Epidermal melanocyte (primary cell): ENCODE data around the gene PNP.

Source experiments
- DNase-seq: peaks from one replicate; pipeline ENCODE4 v3.0.0; 2011; ENCODE audit warnings: low spot score; ENCODE audit not compliant: insufficient read length

The PNP gene

GRCh38 chr14:20454516-20455354 is 14.5 kb upstream of the PNP start, which contains the start of the genes APEX1 and OSGEP:
APEX1 (plus strand) TSS chr14:20455226; CDS start chr14:20455646, 420 bp downstream.
OSGEP (minus strand) TSS chr14:20454812; CDS start chr14:20454683, 129 bp downstream.
- peak; percentile 98 for DNase-seq

GRCh38 chr14:20455355-20456300 is 13.6 kb upstream of the PNP start:
- peak; percentile 78 for DNase-seq

DNA sequence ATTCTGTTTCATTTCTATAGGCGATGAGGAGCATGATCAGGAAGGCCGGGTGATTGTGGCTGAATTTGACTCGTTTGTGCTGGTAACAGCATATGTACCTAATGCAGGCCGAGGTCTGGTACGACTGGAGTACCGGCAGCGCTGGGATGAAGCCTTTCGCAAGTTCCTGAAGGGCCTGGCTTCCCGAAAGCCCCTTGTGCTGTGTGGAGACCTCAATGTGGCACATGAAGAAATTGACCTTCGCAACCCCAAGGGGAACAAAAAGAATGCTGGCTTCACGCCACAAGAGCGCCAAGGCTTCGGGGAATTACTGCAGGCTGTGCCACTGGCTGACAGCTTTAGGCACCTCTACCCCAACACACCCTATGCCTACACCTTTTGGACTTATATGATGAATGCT is 12.2 kb upstream of the PNP start:
- DNase-seq: no peak

DNA sequence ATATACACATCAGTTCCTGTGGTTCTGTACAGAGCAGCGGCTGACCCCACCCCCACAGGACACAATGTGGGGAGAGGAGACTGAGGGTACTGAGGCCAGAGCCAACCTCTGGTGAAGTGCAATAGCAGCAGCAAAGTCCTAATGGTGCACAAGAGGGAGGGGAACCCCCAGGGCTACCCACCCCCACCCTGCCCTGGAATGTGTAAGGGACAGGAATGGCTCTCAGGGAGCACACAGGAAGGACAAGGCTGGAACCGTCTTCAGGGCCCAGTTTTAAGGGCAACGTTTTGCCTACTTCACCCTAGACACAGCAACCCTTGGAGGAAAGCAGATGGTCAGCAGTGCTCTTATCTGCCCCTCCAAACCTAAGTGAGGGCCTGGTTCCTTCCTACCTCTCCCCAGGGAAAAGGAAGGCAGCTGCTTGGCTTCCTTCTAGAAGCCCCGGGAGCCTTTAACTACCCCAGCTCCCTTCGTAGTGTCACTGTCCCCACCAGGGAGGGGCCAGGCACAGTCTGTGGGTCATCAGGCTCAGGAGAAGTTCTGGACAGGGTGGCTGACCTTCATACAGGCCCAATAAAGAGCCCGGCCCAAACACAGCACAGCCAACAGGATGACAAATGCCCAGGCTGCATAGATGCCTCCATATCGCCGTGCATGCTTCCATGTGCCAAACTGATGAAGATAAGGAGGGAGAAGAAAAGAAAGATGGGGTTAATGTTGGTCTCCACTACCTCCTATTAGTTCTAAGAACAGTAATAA is 11.0 kb upstream of the PNP start:
- no peak for DNase-seq

- DNase-seq: no peak
Measured at GRCh38 chr14:20460458-20461224, 8.6 kb upstream of the PNP start.

- DNase-seq: peak; percentile 93
Measured at GRCh38 chr14:20461225-20462141, 7.7 kb upstream of the PNP start, which contains the start of gene PIP4P1. PIP4P1 (minus strand) TSS chr14:20461434; CDS start chr14:20461325, 109 bp downstream.

DNA sequence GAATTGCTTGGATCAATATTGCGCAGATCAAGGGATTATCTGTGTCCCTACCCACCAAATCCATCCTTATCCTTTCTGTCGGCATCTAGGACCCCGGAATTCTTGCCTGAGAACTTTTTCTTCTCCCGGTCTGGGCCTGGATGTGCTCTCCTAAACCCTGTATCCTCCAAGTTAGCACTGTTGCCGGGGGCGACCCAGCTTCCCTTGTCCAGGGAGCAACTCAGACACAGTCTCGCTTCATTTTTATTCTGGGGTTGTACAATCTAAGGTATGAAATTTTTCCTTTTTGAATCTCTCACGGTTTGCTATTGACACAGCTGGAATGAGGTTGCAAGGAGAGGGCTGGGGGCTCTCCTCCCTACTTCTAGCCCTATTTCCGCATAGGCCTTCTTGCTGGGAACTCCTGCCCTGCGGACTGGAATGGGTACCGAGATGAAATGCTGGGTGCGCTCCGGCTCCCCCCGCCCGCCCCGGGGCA is 403 bp upstream of the PNP start:
- no peak for DNase-seq

- DNase-seq: no peak
Measured at GRCh38 chr14:20469890-20470602, 840 bp downstream of the PNP start.

DNA sequence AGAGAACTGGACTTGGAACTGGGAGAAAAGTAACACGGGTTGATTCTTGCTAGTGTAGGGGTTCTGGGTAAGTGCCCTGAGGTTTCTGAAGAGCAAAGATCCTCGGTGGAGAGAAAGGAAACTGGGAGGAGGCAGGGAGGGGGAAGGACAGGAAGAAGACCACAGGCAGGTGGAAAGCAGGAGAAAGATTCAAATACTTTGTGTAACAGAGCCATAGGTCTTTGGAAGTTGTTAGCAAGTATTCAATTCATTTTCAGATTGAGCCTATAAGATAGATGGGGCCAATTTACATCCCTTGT is 1.3 kb downstream of the PNP start:
- DNase-seq: no peak

DNA sequence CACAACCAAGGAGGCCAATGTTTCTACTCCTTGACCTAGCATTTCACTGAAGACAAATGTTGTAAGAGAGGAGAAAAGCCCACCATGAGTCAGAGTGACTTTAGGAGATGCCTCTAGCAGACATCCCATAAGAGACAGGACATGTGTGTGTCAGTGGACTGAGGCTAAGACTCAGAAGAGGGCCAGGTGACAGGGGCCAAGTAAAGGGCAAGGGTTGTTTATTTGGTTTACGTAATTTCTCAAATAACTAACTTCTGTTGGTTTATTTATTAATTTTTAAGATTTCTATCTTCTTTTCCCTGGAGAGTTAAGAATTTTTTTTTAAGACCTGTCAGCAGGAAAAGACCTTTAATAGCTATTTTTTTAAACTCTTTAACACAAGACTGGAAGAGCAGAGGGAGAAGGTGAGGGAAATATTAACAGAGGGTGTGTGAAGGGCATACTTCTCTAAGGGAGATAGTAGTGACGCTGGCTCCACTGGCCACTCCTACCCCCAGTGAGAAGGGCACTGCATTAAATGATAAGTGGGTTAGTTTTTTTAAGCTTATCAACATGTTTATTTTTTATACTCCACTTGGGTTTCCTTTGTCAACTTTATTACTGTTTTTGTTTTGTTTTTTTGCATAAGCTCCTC is 3.4 kb downstream of the PNP start:
- DNase-seq: no peak

DNA sequence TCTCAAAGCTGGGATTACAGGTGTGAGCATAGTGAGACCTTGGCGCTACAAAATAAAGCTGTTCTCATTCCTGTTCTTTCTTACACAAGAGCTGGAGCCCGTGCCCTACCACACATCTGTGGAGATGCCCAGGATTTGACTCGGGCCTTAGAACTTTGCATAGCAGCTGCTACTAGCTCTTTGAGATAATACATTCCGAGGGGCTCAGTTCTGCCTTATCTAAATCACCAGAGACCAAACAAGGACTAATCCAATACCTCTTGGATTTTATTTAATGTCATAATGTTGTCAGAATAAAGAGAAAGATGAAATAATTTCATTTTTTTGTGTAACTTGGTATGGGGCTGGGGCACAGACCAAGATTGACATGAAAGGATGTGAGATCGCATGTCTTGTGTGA is 7.6 kb downstream of the PNP start:
- DNase-seq: no peak

- no peak for DNase-seq
Measured at GRCh38 chr14:20477211-20477876, 8.1 kb downstream of the PNP start.

GRCh38 chr14:20478894-20479293 is 9.7 kb downstream of the PNP start:
- no peak for DNase-seq

GRCh38 chr14:20482382-20482781 is 13.2 kb downstream of the PNP start:
- DNase-seq: no peak

- DNase-seq: no peak
Measured at GRCh38 chr14:20485900-20486299, 16.7 kb downstream of the PNP start.

DNA sequence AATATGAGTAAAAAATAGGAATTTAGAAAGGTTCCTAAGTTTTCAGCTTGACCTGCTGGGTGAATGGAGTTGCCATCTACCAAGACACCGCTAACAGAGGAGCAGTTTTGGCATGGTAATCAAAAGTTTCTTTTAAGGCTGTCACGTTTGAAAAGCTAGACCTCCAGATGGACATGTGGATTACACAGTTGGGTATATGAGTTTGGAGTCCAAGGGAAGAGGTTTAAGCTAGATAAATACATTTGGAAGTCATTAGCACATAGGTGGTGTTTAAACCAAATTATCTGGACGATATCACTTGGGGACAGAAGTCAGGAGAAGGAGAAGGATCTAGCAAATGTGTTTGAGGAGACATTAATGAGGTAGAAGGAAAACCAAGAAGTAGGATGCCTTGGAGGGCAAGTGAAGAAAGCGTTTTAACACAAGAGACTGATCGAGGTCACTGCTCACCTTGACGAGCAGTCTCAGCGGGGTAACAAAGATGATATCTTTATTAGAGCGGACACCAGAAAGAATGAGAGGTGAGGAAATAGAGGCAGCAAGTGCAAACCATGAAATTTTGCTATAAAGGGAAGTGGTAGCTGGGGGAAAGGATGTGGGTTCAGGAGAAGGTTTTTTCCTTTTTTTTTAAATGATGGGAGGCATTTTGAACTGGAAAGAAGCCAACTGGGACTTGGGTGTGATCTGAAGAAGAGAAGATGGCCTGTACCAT is 17.6 kb downstream of the PNP start:
- DNase-seq: no peak

GRCh38 chr14:20487396-20487725 is 18.2 kb downstream of the PNP start:
- no peak for DNase-seq
